HG03469 (cell line): Measurements from ENCODE around the gene PIWIL1.

Experiments
- ATAC-seq: cut with Tn5 transposase; IDR thresholded peaks from one replicate; pipeline ENCODE4 v1.9.1; 2021; ENCODE audit warnings: mild to moderate bottlenecking, moderate library complexity, moderate number of reproducible peaks; ENCODE audit not compliant: unreplicated experiment

PIWIL1 gene

DNA sequence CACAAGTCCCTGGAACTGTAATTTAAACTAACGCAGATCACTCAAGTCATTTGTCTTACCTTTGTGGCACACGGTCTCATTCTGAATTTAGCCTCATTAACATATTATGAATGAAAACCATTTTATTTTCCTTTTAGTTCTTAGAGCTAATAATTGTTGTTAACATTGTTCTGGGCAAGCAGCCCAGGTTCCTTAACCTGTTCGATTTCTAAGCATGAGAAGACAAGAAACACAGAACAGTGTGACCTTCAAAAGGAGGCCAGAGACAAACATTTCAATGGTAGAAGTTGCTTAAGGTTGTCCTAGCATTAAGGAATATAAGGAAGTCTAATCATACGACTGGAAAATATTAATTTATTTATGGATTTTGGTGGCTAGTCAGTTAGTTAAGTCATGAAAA lies 35.2 kb downstream of the PIWIL1 start:
- no peak for ATAC-seq

GRCh38 chr12:130374083-130374482 lies 36.4 kb downstream of the PIWIL1 start:
- ATAC-seq: no peak

GRCh38 chr12:130375296-130376287 lies 37.9 kb downstream of the PIWIL1 start:
- ATAC-seq: no peak

DNA sequence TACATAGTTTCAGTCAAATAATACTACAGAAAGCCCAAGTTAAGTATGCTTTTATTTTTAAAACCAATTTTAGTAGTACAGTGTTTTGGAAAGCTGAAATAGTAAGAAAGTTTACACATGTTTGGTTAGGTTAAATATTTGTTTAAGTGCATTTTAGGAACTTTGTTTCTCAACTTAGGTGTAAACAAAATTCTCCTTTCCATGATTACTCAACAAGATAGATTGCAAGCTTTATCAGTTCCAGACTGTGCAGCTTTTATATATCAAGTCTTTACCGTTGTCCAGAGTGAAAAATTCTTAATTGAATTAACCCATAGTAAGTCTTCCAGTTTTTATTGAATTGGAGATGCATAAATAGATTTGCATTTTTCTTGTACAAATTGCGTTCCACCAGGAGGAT lies 45.1 kb downstream of the PIWIL1 start:
- ATAC-seq: no peak

DNA sequence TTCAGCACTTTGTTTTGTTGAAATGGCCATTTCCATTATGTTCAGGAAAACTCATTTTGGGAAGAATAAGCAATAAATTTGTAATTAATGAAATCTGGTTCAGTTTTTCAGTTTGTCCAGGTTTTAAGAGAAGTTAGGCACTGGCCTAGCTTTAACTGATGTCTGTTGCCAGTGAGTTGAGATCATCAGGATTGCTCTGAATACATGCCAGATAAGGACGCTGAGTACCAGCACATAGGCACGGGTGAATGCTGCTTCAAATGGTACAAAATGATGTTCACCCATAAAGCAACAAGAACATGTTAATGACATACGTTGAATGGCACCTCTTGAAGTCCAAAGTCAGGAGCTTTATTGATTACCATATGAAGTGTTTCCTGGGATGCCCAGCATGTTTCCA lies 46.5 kb downstream of the PIWIL1 start:
- no peak for ATAC-seq

- ATAC-seq: no peak
These were observed 47.5 kb downstream of the PIWIL1 start for GRCh38 chr12:130385193-130385592.

DNA sequence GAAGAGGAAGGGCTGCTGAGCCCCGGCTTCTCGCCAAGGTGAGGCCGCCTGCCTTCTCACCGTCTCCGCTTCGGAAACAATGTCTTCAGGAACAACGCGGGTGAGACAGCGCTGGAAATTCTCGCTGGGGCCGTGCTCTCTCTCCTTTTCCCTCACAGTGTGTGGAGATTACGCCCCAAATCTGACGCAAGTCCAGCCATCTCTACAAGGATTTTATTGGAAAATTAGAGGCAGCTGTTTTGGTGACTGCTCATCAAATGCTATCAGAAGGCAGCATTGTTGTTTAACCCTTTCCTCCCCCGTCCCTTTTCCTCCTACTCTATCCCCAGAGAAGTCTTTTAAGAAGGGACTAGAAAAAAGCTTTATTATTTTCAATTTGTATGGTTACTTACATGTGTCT lies 53.5 kb downstream of the PIWIL1 start:
- no peak for ATAC-seq

DNA sequence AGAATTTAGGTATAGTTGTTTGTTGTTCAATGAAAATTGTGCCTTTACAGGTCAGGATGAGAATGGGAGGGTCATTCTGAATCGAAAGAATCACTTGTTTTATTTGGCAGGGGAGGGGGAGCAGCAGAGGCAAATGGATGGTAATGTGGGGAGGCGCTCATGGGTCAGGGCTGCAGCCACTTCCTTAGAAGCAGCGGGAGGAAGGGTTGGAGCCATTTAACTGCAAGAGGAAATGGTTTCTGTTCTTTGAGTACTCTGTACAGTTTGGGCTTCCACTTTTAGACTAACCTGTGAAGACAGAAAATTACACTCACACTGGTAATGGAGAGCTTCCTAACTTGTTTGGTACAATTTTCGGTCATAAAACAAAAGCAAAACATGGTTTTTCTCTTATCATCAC lies 57.2 kb downstream of the PIWIL1 start:
- no peak for ATAC-seq

DNA sequence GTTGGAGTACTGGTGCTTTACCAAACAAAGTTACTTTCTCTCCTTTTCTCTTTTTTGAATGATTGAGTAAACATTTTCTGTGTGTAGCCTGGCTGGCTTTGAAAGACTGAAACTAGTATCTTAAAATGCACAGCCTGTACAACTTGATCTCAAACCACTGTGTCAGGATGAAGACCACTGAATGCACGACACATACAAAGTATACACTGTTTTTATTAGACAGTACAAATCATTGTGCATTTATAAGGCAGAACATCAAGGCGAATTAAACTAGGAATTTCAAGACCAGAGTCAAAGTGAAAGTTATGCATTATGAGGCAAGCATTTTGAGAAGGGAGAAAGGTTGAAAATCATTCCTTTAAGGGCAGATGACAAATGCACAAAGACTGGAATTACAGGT lies 59.0 kb downstream of the PIWIL1 start:
- no peak for ATAC-seq

- no peak for ATAC-seq
These were observed 60.6 kb downstream of the PIWIL1 start for GRCh38 chr12:130398100-130398848.

DNA sequence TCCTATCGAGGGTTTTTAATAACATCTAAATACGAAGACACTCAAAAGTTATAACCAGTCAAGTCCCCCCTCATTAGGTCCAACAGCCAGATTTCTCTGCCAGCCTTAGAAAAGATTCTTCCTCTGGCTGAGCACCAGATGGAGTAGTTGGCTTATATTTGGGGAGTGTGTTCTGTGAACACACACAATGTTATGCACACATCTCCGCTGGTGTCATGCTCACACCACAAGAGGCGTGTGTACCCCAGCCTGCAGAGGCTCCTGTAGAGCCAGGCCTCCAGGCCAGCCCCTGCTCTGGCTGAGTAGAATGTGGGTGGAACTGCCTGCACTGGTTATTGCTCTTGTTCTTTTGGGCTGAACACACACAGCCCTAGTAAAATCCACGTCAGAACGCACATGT lies 64.0 kb downstream of the PIWIL1 start:
- ATAC-seq: no peak

DNA sequence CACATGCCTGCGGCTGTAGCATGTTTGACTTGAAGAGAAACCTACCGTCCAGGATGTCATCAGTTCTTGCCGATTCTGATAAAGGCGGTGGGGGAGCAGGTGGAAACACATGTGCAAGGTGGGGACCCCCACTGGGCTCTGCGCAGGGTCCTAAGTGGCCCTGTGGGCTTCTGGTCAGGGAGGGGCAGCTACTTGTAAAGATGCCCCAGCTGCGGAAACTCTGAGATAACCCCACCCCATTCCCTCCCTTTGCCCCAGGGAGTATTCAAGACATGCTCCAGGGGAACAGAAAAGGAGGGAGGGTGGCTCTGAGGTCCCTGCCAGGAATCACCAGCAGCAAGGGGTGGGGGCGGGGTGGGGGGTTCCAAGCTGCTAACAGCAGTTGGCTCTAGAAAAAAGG lies 67.6 kb downstream of the PIWIL1 start:
- ATAC-seq: no peak

DNA sequence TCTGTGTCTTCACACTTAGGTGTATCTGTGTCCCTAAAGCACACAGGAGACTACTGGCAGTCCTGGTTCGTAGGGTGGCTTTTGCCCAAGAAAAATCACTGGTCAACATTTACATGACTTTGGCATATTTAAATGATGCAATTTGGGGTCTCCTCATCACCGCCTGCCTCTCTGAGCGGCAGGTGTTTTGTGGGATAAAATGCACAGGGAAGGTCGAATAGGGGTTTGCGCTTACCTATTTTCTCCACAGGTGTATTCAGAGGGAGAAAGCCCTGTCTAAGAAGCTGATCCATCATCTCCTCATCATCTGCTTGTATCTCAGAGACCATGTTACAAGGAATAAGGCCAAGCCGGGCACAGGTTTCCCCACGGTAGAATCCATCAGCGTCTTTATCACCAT lies 74.7 kb downstream of the PIWIL1 start:
- ATAC-seq: no peak

DNA sequence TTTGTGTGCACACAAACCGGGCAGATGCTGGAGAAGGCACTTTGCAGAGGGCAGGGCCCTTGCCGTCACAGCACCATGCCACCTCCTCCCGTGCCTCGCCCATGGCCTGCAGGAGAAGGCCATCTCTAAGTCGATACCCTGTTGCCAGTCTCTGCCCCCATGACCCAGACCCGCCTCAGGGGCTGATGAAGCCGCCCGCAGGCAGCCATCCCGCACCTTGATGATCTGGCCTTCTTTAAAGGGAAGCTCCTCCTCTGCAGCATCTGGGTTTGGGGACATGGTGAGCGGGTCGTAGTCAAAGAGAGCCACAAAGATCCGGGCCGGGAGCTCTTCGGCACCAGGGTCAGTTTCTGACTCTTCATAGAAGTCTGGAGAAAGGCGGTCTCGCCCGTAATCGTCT lies 76.2 kb downstream of the PIWIL1 start:
- no peak for ATAC-seq

DNA sequence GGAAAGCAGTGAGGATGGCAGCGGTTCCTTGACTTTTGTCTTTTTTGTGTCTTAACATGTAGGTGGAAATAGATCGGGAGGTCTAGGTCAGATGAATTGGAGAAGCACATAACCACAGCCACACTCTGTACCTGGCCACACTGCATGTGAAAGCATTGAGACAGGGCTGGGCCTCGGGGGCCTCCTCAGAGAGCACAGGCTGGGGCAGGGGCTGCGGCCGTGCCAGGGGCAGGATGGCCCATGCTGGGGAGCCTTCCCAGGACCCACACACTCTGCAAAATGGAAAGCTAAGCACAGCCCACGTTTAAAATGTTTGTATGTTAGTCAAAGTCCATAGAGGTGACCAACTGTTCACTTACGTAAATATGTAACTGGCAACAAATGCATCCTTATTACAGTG lies 76.7 kb downstream of the PIWIL1 start:
- no peak for ATAC-seq

- ATAC-seq: no peak
These were observed 80.6 kb downstream of the PIWIL1 start for GRCh38 chr12:130418251-130418650.

GRCh38 chr12:130419116-130419515 lies 81.4 kb downstream of the PIWIL1 start:
- no peak for ATAC-seq

GRCh38 chr12:130420071-130420470 lies 82.4 kb downstream of the PIWIL1 start:
- no peak for ATAC-seq

- ATAC-seq: no peak
These were observed 84.2 kb downstream of the PIWIL1 start for GRCh38 chr12:130421896-130422295.
